ENCODE measurements around the gene LYL1.

Gene LYL1

GRCh38 chr19:13117176-13117771, 14.6 kb upstream of the LYL1 start:
- H3K9ac ChIP-seq (ENCODE audit: insufficient read length): peak overlapping the region; percentile 11
- DNase-seq (ENCODE audit: low read depth, low spot score): no peak
- no peaks in the 10 kb centered on the region for H3K9me3 ChIP-seq (ENCODE audit: low read depth, low read length)
- peaks cover 32% of the 10 kb centered on the region for H3K36me3 ChIP-seq (ENCODE audit: insufficient read depth, low read length)
- peak overlapping the region; percentile 52; the same call in 1 of the 2 replicates for H3K27ac ChIP-seq
- peak overlapping the region; percentile 95 for H3K4me3 ChIP-seq
- TF ChIP-seq FOXP2 (optimal IDR thresholded peaks at IDR 0.05; ENCODE audit: control extremely low read depth, extremely low read length, insufficient read depth) (no peak), EZH2 (IDR thresholded peaks at IDR 0.05) (no peak), POLR2AphosphoS5 (IDR thresholded peaks at IDR 0.05; ENCODE audit: borderline replicate concordance, low read depth, low read length) (no peak)

GRCh38 chr19:13116282-13117175, 13.9 kb upstream of the LYL1 start, which contains the start of gene TRMT1:
TSS of gene TRMT1 (minus strand) at chr19:13116740. CDS start at chr19:13116399, 341 bp downstream.
- no peaks in the 10 kb centered on the region for H3K9me3 ChIP-seq (ENCODE audit: low read depth, low read length)
- TF ChIP-seq EZH2 (IDR thresholded peaks at IDR 0.05) (no peak), FOXP2 (optimal IDR thresholded peaks at IDR 0.05; ENCODE audit: control extremely low read depth, extremely low read length, insufficient read depth) (peak; percentile 67), POLR2AphosphoS5 (IDR thresholded peaks at IDR 0.05; ENCODE audit: borderline replicate concordance, low read depth, low read length) (peak; percentile 75; the same call in 1 of the 2 replicates)
- peaks cover 33% of the 10 kb centered on the region for H3K36me3 ChIP-seq (ENCODE audit: insufficient read depth, low read length)
- peak within 1 kb of the TSS; percentile 79 for H3K27ac ChIP-seq
- DNase-seq (ENCODE audit: low read depth, low spot score): peak; percentile 90
- H3K9ac ChIP-seq (ENCODE audit: insufficient read length): peak within 1 kb of the TSS; percentile 96
- peak within 1 kb of the TSS; percentile 95 for H3K4me3 ChIP-seq

- peak overlapping the region; percentile 79; the same call in 1 of the 2 replicates for H3K27ac ChIP-seq
Observed at GRCh38 chr19:13115936-13116281, 13.3 kb upstream of the LYL1 start.

GRCh38 chr19:13112555-13112954, 9.9 kb upstream of the LYL1 start:
- no peak for TF ChIP-seq EZH2 (IDR thresholded peaks at IDR 0.05)
- TF ChIP-seq FOXP2 (optimal IDR thresholded peaks at IDR 0.05; ENCODE audit: control extremely low read depth, extremely low read length, insufficient read depth): no peak
- TF ChIP-seq POLR2AphosphoS5 (IDR thresholded peaks at IDR 0.05; ENCODE audit: borderline replicate concordance, low read depth, low read length): no peak
- Histone ChIP-seq H3K4me3 (no peak overlapping the region), H3K9me3 (ENCODE audit: low read depth, low read length) (no peaks in the 10 kb centered on the region), H3K36me3 (ENCODE audit: insufficient read depth, low read length) (peaks cover 39% of the 10 kb centered on the region), H3K9ac (ENCODE audit: insufficient read length) (no peak overlapping the region), H3K27ac (no peak overlapping the region)
- DNase-seq (ENCODE audit: low read depth, low spot score): no peak

More at GRCh38 chr19:13115936-13116281, 13.3 kb upstream of the LYL1 start:
- Histone ChIP-seq H3K4me3 (peak overlapping the region; percentile 95), H3K9ac (ENCODE audit: insufficient read length) (peak overlapping the region; percentile 96), H3K36me3 (ENCODE audit: insufficient read depth, low read length) (peaks cover 30% of the 10 kb centered on the region), H3K9me3 (ENCODE audit: low read depth, low read length) (no peaks in the 10 kb centered on the region)
- no peak for DNase-seq (ENCODE audit: low read depth, low spot score)
- TF ChIP-seq POLR2AphosphoS5 (IDR thresholded peaks at IDR 0.05; ENCODE audit: borderline replicate concordance, low read depth, low read length) (no peak), FOXP2 (optimal IDR thresholded peaks at IDR 0.05; ENCODE audit: control extremely low read depth, extremely low read length, insufficient read depth) (no peak), EZH2 (IDR thresholded peaks at IDR 0.05) (no peak)

- no peak for TF ChIP-seq POLR2AphosphoS5 (IDR thresholded peaks at IDR 0.05; ENCODE audit: borderline replicate concordance, low read depth, low read length)
- Histone ChIP-seq H3K9me3 (ENCODE audit: low read depth, low read length) (no peaks in the 10 kb centered on the region), H3K9ac (ENCODE audit: insufficient read length) (no peak overlapping the region), H3K36me3 (ENCODE audit: insufficient read depth, low read length) (peaks cover 41% of the 10 kb centered on the region), H3K27ac (no peak overlapping the region), H3K4me3 (no peak overlapping the region)
- DNase-seq (ENCODE audit: low read depth, low spot score): no peak
Observed at GRCh38 chr19:13110099-13110610, 7.5 kb upstream of the LYL1 start.

GRCh38 chr19:13109361-13110098, 6.9 kb upstream of the LYL1 start:
- Histone ChIP-seq H3K27ac (no peak overlapping the region), H3K36me3 (ENCODE audit: insufficient read depth, low read length) (peaks cover 35% of the 10 kb centered on the region; the same call in 1 of the 2 replicates), H3K9me3 (ENCODE audit: low read depth, low read length) (no peaks in the 10 kb centered on the region), H3K4me3 (no peak overlapping the region), H3K9ac (ENCODE audit: insufficient read length) (no peak overlapping the region)
- DNase-seq (ENCODE audit: low read depth, low spot score): no peak
- no peak for TF ChIP-seq EZH2 (IDR thresholded peaks at IDR 0.05)
- TF ChIP-seq FOXP2 (optimal IDR thresholded peaks at IDR 0.05; ENCODE audit: control extremely low read depth, extremely low read length, insufficient read depth): no peak
- no peak for TF ChIP-seq POLR2AphosphoS5 (IDR thresholded peaks at IDR 0.05; ENCODE audit: borderline replicate concordance, low read depth, low read length)

- H3K27ac ChIP-seq: no peak overlapping the region
- H3K36me3 ChIP-seq (ENCODE audit: insufficient read depth, low read length): peaks cover 13% of the 10 kb centered on the region; the same call in 1 of the 2 replicates
- no peaks in the 10 kb centered on the region for H3K9me3 ChIP-seq (ENCODE audit: low read depth, low read length)
- H3K4me3 ChIP-seq: no peak overlapping the region
- TF ChIP-seq EZH2 (IDR thresholded peaks at IDR 0.05) (no peak), FOXP2 (optimal IDR thresholded peaks at IDR 0.05; ENCODE audit: control extremely low read depth, extremely low read length, insufficient read depth) (no peak), POLR2AphosphoS5 (IDR thresholded peaks at IDR 0.05; ENCODE audit: borderline replicate concordance, low read depth, low read length) (no peak)
- DNase-seq (ENCODE audit: low read depth, low spot score): no peak
- no peak overlapping the region for H3K9ac ChIP-seq (ENCODE audit: insufficient read length)
Observed at GRCh38 chr19:13104848-13105711, 2.4 kb upstream of the LYL1 start.

All from SK-N-MC (cell line).